GM18502 (cell line): ENCODE measurements around the gene SHROOM3.

ENCODE experiments used
- ATAC-seq: cut with Tn5 transposase; IDR thresholded peaks from one replicate; pipeline ENCODE4 v1.9.1; 2021; ENCODE audit warnings: mild to moderate bottlenecking; ENCODE audit not compliant: unreplicated experiment, poor library complexity

Gene SHROOM3

GRCh38 chr4:76644831-76645485, 209.9 kb downstream of the SHROOM3 start:
- no peak for ATAC-seq

DNA sequence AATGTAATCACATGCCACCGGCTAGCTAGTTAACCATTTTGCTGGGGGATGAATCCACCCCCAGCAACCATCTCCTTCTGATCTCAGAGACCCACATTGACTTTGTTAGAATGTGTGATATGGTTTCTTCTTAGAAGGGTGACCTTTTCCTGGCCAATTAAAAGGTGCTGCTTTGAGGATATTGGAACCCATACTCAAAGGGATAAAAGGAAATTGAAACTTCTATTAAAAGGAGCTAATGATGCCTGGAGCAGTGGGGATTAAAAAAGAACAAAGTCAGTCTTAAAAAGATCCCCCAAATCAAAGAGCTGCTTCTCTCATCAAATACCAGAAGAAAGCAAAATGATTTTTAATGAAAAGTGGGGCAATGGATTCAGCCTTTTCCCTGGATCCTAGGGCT, 214.1 kb downstream of the SHROOM3 start:
- no peak for ATAC-seq

DNA sequence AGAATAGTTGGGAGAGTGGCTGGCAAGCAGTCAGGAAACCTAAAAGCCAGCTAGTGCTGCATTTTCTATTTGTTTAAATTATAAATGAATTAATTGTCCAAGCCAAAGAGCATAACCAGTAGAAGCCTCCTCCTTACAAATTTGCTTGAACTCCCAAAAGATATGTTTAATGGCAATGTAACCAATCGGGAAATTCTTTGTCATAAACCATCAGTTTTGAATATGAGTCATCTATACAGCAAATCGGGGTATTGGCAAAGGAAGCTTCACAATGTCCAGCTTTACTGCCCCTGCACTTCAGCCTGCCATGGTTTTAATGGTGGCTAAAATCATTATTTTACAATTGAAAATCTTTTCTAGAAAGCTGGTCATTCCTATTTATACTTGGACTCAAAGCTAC, 216.6 kb downstream of the SHROOM3 start:
- no peak for ATAC-seq

GRCh38 chr4:76652389-76652788, 217.4 kb downstream of the SHROOM3 start:
- no peak for ATAC-seq

GRCh38 chr4:76654084-76654483, 219.1 kb downstream of the SHROOM3 start:
- no peak for ATAC-seq

- ATAC-seq, result no peak
Measured at GRCh38 chr4:76654791-76655190, 219.8 kb downstream of the SHROOM3 start.

DNA sequence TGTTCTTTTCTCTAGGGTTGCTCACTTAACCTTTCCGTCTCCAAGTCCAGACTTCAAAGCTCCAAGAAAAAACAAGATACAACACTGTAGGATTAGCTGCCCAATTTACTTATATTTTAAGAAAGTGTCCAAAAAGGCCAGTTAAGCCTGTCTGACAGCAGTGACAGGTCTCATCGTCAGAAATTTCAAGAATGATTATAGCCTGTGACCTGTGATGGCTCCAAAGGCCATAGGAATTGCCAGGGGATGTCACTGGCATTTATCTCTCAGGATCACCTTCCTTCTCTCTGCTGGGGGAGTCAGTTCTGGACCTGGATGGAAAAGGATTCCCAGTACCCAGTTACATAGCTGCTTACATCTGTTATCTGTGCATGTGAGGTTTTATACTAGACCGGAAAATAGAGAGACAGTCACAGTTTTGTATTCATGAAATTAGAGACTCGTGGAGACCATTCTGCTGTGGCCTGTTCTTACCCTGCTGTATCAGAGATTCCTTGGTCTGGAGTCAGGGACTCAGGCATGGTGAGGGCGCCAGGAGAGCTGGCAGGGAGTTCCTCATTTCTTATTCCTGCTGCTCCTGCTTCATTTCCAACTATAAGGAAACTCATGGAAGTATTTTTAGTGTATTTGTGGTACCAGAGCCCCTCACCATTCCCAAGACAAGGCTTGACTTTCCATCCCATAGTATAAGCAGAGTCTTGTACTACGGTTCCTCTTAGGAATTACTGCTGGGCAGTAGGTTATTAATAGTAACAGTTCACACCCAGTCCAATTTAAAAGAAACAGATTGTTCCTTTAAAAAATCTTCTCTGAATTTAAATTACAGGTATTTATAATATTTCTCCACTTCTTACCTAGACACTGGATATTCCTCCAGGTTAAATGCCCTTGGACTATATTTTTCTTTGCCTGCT, 220.8 kb downstream of the SHROOM3 start:
- no peak for ATAC-seq

DNA sequence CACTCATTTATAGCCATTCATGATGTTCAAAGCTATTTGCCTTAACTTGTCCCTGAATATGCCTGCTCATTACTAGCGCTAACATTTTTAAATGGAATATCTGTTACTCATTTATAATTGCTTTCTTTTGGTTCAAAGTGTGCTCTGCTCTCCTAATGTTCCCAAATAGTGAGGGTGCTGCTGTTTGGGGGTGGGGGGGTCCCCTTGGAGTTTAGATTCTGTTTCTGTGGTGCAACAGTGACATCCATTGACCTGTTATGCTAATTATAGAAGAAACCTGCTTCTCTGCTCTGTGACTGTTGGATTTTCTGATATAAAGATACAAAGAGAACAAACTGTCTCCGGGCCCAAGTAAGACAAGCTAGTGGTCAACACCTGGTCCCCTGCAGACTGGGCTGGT, 222.4 kb downstream of the SHROOM3 start:
- ATAC-seq, result no peak

- ATAC-seq, result no peak
Measured at GRCh38 chr4:76658231-76659102, 223.4 kb downstream of the SHROOM3 start.

DNA sequence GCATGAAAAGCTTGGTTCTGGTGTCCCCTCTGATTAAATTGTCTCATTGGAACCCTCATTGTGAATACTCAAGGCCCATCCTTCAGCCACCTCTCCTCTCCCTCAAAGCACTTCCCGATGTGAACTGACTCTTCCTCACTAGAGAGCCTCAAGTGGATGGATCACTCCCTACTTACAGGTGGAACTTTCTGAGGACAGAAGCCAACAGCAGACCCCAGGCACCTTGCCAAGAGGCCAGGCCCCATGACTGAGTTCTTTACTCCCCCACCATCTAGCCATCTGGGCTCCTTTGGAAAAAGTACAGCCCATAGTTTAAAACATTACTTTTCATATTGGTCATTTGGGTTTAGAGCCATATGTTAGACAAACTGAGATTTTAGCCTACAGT, 224.1 kb downstream of the SHROOM3 start:
- no peak for ATAC-seq

DNA sequence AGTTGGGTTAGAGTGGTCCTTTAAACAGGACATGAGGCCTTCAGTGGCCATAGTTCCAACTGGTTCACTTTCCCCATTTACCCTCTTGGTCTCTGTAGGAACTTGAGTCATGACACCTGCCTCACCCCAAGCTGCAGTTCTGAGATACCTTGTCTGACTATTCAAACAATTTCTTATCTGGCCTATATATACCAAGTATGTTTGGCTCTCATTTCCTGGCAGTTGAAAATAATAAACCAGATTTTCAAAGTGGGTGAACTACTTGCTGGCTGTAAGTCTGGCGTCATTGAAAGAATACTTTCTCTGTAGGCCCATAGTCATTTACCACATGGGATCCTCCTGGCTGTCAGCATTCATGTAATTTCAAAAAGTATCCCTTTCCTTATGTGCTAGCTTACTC, 228.8 kb downstream of the SHROOM3 start:
- no peak for ATAC-seq

DNA sequence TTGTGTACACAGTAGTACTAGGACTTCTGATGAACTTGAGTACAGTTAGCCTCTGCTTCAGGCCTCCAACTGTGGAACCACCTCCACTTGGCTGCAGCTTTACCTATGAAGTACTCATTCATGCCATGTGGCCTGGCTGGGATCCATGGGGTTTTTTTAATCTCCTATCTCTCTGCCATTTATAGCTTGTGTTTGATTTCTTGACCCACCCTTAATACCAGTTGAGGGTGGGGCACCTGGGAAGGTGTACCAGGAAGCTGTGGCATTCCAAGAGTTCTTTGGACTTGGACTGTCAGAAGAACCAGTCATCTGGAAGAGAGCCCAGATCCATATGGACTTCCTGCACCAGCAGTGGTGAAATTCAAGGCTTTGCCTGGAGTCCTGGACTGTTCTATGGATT, 230.1 kb downstream of the SHROOM3 start:
- ATAC-seq, result no peak

DNA sequence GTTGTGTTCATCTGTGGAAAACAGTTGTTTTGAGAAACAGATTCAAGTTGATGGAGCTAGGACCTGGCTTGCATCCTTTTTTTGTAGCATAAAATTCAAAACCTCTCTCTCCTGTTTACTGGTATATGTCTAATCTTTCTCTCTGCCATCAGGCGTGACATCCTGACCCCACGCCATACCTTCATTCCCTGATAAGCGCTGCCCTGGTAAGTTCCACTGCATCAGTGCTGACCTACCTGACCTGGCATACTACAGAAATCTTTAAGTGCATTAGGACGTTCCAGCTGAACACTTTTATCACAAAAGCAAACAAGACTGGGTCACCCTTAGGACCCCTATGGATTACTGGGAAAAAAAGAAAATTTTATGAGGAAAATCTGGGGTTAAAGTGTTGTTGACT, 230.7 kb downstream of the SHROOM3 start:
- ATAC-seq, result no peak

- no peak for ATAC-seq
Measured at GRCh38 chr4:76666944-76667532, 232.0 kb downstream of the SHROOM3 start.

DNA sequence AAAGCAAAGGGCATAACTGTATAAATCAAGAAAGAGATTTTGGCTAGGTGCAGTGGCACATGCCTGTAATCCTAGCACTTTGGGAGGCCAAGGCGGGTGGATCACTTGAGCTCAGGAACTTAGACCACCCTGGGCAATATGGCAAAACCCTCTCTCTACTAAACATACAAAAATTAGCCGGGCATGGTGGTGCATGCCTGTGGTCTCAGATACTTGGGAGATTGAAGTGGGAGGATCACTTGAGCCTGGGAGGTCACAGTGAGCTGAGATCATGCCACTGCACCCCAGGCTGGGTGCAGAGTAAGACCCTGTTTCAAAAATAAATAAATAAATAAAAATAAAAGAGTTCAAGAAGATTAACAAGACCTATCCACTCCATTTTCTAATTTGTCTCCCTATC, 235.6 kb downstream of the SHROOM3 start:
- no peak for ATAC-seq

DNA sequence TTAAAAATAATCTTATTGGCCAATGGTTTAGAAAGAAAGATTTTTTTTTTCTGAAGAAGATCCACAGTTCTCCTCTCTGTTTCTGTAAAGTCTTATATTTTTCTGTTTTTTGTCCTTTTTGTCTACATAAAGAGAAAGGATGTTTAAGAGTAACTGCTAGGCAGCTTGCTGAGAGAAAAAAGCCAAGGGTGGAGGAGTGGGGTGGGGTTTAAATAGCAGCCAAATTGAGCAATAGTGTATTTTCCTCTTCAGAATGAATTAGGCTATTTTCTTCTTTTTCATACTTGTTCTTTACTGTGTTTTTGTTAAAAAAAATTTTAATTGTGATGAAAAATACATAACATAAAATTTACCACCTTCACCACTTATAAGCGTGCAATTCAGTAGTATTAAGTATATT, 238.3 kb downstream of the SHROOM3 start:
- ATAC-seq, result no peak

DNA sequence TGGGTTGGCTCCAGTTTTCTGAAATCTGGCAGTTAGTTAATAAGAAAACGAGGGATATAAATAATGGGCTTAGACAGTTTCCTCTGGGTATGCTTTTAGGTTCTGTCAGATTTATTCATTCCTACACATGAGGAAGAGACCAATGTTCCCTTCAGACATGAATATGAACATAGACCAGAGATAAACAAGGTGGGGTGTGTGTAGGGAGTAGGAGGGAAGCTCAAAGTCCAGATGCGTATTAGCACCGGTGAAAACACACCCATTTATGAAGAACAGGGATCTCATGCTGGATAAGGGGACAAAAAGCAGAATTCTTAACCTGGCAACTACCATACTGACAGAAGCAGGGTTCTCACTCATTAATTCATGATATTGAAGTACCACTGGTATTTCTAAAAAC, 240.0 kb downstream of the SHROOM3 start:
- ATAC-seq, result no peak

- ATAC-seq, result no peak
Measured at GRCh38 chr4:76677571-76678326, 242.7 kb downstream of the SHROOM3 start.

- ATAC-seq, result no peak
Measured at GRCh38 chr4:76679691-76680090, 244.7 kb downstream of the SHROOM3 start.

DNA sequence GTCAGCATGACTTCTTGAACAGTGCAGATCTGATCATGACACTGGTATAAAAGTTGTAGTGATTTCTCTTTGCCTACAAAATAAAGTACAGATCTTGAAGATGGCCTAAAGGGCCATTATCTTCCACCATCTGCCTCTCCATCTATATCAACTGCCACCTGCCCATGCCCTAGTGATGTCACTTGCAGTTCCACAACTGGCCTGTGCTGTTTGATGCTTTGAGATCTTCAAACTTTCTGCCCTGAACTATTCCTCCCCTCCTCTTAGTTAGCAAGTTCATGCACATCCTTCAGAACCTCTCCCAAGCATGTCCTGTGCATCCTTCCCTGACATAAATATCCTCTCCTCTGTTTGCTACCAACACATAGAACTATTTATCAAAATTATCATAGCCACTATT, 245.9 kb downstream of the SHROOM3 start:
- ATAC-seq, result peak; percentile 53
